HCT116 (cell line): ENCODE data around the gene TTC1. TPM values are rescaled to one million over a fixed set of nuclear protein-coding genes. Genes with fewer than 3 reads are reported as not detected.

Experiments used
- ATAC-seq: fragments of 200-7000 bp; cut with Tn5 transposase; 2 replicates; pipeline ENCODE4 v1.9.1; 2020; ENCODE audit warnings: mild to moderate bottlenecking, moderate library complexity
- BruUV-seq: library from RNA; stranded (reverse); fragments of 400-500 nt; replicated peaks from 2 replicates; lab custom pipeline; 2021; lab: Mats Ljungman, UMichigan
- CTCF ChIA-PET: fragments of 300-600 bp; sonication (Branson Sonifier 250); formaldehyde crosslinking; loops from one replicate; lab custom pipeline; 2021; ENCODE audit warnings: antibody characterized with exemption; lab: Charles Lee
- POLR2A ChIA-PET: fragments of 300-600, 350-600 bp; sonication (Branson Sonifier 250); formaldehyde crosslinking; loops from one replicate; lab custom pipeline; 2021; ENCODE audit warnings: antibody characterized with exemption; lab: Charles Lee
- RAD21 ChIA-PET, 2 experiments: fragments of 300-600 bp; sonication (Branson Sonifier 250); formaldehyde crosslinking; loops; one replicate each; lab custom pipeline; 2023; ENCODE audit warnings: low total read pairs in 2 of 2; ENCODE audit not compliant: uncharacterized antibody in 2 of 2, unreplicated experiment in 2 of 2, low non-redundant PET in 1 of 2; lab: Charles Lee
- DNase-seq: peaks from one replicate; pipeline ENCODE4 v3.0.0-alpha.2; 2010; ENCODE audit warnings: low read depth, low spot score
- H2AFZ ChIP-seq: fragments of 200-600 bp; shearing (Covaris generic), sonication (generic); 2 replicates; pipeline ENCODE4 v1.6.1; 2017; ENCODE audit warnings: low read depth, mixed run types, mixed read lengths, antibody characterized with exemption, low read length; ENCODE audit not compliant: poor library complexity, severe bottlenecking
- H3K27ac ChIP-seq: 2 replicates; pipeline ENCODE4 v1.5.1; 2012; ENCODE audit warnings: low read depth, low read length
- H3K27me3 ChIP-seq: fragments of 200-600 bp; sonication (generic); 2 replicates; pipeline ENCODE4 v1.6.1; 2016; ENCODE audit warnings: mixed run types, low read length, mixed read lengths; ENCODE audit not compliant: insufficient read depth
- H3K36me3 ChIP-seq, 2 experiments: fragments of 200-500 bp in 1 of 2; fragments of 200-600 bp in 1 of 2; sonication (Bioruptor generic) in 1 of 2; sonication (generic) in 1 of 2; 2 replicates each; pipeline versions ENCODE4 v1.5.1 to v1.6.1; 2014 to 2016; ENCODE audit warnings: low read length in 2 of 2, inconsistent platforms in 1 of 2, mixed read lengths in 1 of 2, mixed run types in 1 of 2; ENCODE audit not compliant: insufficient read depth in 2 of 2, control insufficient read depth in 1 of 2
- H3K4me1 ChIP-seq, 2 experiments: fragments of 200-600 bp in 1 of 2; sonication (generic) in 1 of 2; 2 replicates each; pipeline versions ENCODE4 v1.5.1 to v1.6.1; 2012 to 2017; ENCODE audit warnings: low read length in 2 of 2, inconsistent platforms in 1 of 2, mild to moderate bottlenecking in 1 of 2, mixed read lengths in 1 of 2, mixed run types in 1 of 2, moderate library complexity in 1 of 2; ENCODE audit not compliant: insufficient read depth in 2 of 2, control insufficient read depth in 1 of 2
- H3K4me2 ChIP-seq: fragments of 200-600 bp; sonication (generic); 2 replicates; pipeline ENCODE4 v1.6.1; 2017; ENCODE audit warnings: mixed run types, low read length, mixed read lengths
- H3K4me3 ChIP-seq, 2 experiments: fragments of 200-600 bp in 1 of 2; sonication (generic) in 1 of 2; replicated peaks in 1 of 2; 2 replicates each; pipeline ENCODE4 v1.5.1; 2011 to 2016; ENCODE audit warnings: low read length in 2 of 2, control low read depth in 1 of 2, low read depth in 1 of 2, mild to moderate bottlenecking in 1 of 2, mixed read lengths in 1 of 2, mixed run types in 1 of 2
- H3K79me2 ChIP-seq: fragments of 200-600 bp; sonication (generic); 2 replicates; pipeline ENCODE4 v1.6.1; 2017; ENCODE audit warnings: mild to moderate bottlenecking, mixed run types, low read length, moderate library complexity, mixed read lengths; ENCODE audit not compliant: insufficient read depth
- H3K9ac ChIP-seq: fragments of 200-600 bp; sonication (generic); 2 replicates; pipeline ENCODE4 v1.6.1; 2016; ENCODE audit warnings: low read length, mixed read lengths
- H3K9me2 ChIP-seq: fragments of 200-600 bp; sonication (generic), shearing (Covaris generic); 2 replicates; pipeline ENCODE4 v1.6.1; 2017; ENCODE audit warnings: mixed run types, mild to moderate bottlenecking, moderate library complexity; ENCODE audit not compliant: insufficient read depth
- H3K9me3 ChIP-seq, 2 experiments: fragments of 200-500 bp in 1 of 2; fragments of 200-600 bp in 1 of 2; sonication (Bioruptor generic) in 1 of 2; sonication (generic) in 1 of 2; 2 replicates each; pipeline ENCODE4 v1.6.1; 2014 to 2017; ENCODE audit warnings: low read length in 2 of 2, mixed read lengths in 2 of 2, inconsistent platforms in 1 of 2, low read depth in 1 of 2, mild to moderate bottlenecking in 1 of 2, mixed run types in 1 of 2, moderate library complexity in 1 of 2; ENCODE audit not compliant: control insufficient read depth in 1 of 2, insufficient read depth in 1 of 2
- H4K20me1 ChIP-seq: fragments of 200-600 bp; sonication (generic), shearing (Covaris generic); 2 replicates; pipeline ENCODE4 v1.6.1; 2017; ENCODE audit warnings: mixed run types, mild to moderate bottlenecking, moderate library complexity; ENCODE audit not compliant: insufficient read depth
- CBX3 ChIP-seq: IDR thresholded peaks from 2 replicates; pipeline ENCODE4 v1.6.1; 2012; ENCODE audit warnings: low read depth
- CEBPB ChIP-seq: IDR thresholded peaks from 2 replicates; pipeline ENCODE4 v1.6.1; 2012; ENCODE audit warnings: low read depth
- EGR1 ChIP-seq: IDR thresholded peaks from 2 replicates; pipeline ENCODE4 v1.6.1; 2012; ENCODE audit warnings: low read depth
- FOSL1 ChIP-seq: IDR thresholded peaks from 2 replicates; pipeline ENCODE4 v1.6.1; 2012; ENCODE audit warnings: low read depth
- POLR2A ChIP-seq: IDR thresholded peaks from 2 replicates; pipeline ENCODE4 v1.7.0; 2011; ENCODE audit warnings: borderline replicate concordance; ENCODE audit not compliant: insufficient read depth, insufficient read length; ENCODE audit errors: extremely low read depth
- SRF ChIP-seq: IDR thresholded peaks from 2 replicates; pipeline ENCODE4 v1.6.1; 2012; ENCODE audit warnings: low read depth
- YY1 ChIP-seq: IDR thresholded peaks from 2 replicates; pipeline ENCODE4 v1.6.1; 2011; ENCODE audit warnings: low read length, low read depth, moderate library complexity, mild to moderate bottlenecking; ENCODE audit not compliant: insufficient replicate concordance; ENCODE audit errors: extremely low read depth
- ZFX ChIP-seq: fragments of 450-650 bp; IDR thresholded peaks from 2 replicates; pipeline ENCODE4 v1.6.1; 2017
- intact Hi-C: fragments of 100-400 bp; cut with micrococcal nuclease; formaldehyde crosslinking; loops from 2 replicates; pipeline ENCODE4 v1.10.0; 2022
- total RNA-seq: library from RNA; stranded (reverse); gene quantifications from one replicate; pipeline ENCODE4 v1.2.1, GENCODE V29; 2021; ENCODE audit not compliant: unreplicated experiment

Gene TTC1
- total RNA-seq, 1 experiment from 2014 or later: 48.1 TPM

GRCh38 chr5:159992566-159992965 lies 16.4 kb upstream of the TTC1 start:
- no TSS peak for BruUV-seq
- H3K4me2 ChIP-seq: no peak overlapping the region
- no peak for ATAC-seq
- ChIA-PET POLR2A (no interaction called here), RAD21 (no interaction called here), CTCF (no interaction called here)
- H3K4me1 ChIP-seq: peaks cover 0 to 4% of the 10 kb centered on the region in 2 experiments; a peak in 1 of 4 replicates
- no peak overlapping the region for H3K9ac ChIP-seq
- intact Hi-C loops: no loop called here
- peaks cover 5 to 7% of the 10 kb centered on the region in 2 experiments; a peak in 2 of 4 replicates for H3K9me3 ChIP-seq
- H3K79me2 ChIP-seq: no peaks in the 10 kb centered on the region
- TF ChIP-seq ZFX (no peak), CEBPB (no peak), FOSL1 (no peak), EGR1 (no peak), YY1 (no peak), SRF (no peak), POLR2A (no peak)
- no peak overlapping the region for H3K27ac ChIP-seq
- no peak overlapping the region for H2AFZ ChIP-seq
- no peaks in the 10 kb centered on the region for H3K36me3 ChIP-seq
- no peaks in the 10 kb centered on the region for H3K9me2 ChIP-seq
- no peaks in the 10 kb centered on the region for H4K20me1 ChIP-seq
- H3K27me3 ChIP-seq: no peaks in the 10 kb centered on the region
- no peak overlapping the region for H3K4me3 ChIP-seq
- DNase-seq: no peak

GRCh38 chr5:159993194-159993593 lies 15.7 kb upstream of the TTC1 start:
- CTCF ChIA-PET: no interaction called here
- H3K36me3 ChIP-seq: no peaks in the 10 kb centered on the region
- TF ChIP-seq CBX3: peak; percentile 74
- no peak for TF ChIP-seq CEBPB
- TF ChIP-seq, all 23 proteins: peak for 1
- H3K9me2 ChIP-seq: no peaks in the 10 kb centered on the region
- H3K9me3 ChIP-seq: peaks cover 5 to 7% of the 10 kb centered on the region in 2 experiments; a peak in 2 of 4 replicates
- H3K9ac ChIP-seq: no peak overlapping the region
- no peak overlapping the region for H2AFZ ChIP-seq
- intact Hi-C loops: no loop called here
- no peak overlapping the region for H3K4me2 ChIP-seq
- H3K4me3 ChIP-seq: no peak overlapping the region
- no peak for DNase-seq
- H3K79me2 ChIP-seq: no peaks in the 10 kb centered on the region
- no peaks in the 10 kb centered on the region for H3K27me3 ChIP-seq
- ATAC-seq: no peak
- POLR2A ChIA-PET: no interaction called here
- no peaks in the 10 kb centered on the region for H3K4me1 ChIP-seq
- no peaks in the 10 kb centered on the region for H4K20me1 ChIP-seq
- H3K27ac ChIP-seq: no peak overlapping the region
- RAD21 ChIA-PET: no interaction called here
- no TSS peak for BruUV-seq
